Activated naive CD4-positive, alpha-beta T cell treated with anti-CD3 and anti-CD28 coated beads for 36 hours (primary cell): ENCODE measurements around the gene ATP6AP2. TPM values are rescaled to one million over a fixed set of nuclear protein-coding genes. Genes with fewer than 3 reads are reported as not detected.
"Not testable (repeated sequence)": the region's sequence is repeated elsewhere in the genome, so short reads cannot be mapped to it uniquely, and the experiment has no call there.

ENCODE experiments used
- CTCF ChIA-PET: fragments of 350-600 bp; sonication (Branson Sonifier 250); formaldehyde crosslinking; loops from one replicate; lab custom pipeline; 2021; ENCODE audit warnings: antibody characterized with exemption; lab: Charles Lee
- DNase-seq: peaks from one replicate; pipeline ENCODE4 v3.0.0-alpha.2; 2020
- H3K27ac Mint-ChIP-seq: one replicate; pipeline ENCODE4 v1.8.0; 2021; ENCODE audit warnings: mild to moderate bottlenecking, mixed read lengths
- H3K27me3 Mint-ChIP-seq: one replicate; pipeline ENCODE4 v1.8.0; 2021; ENCODE audit warnings: low read depth, mixed read lengths
- H3K36me3 Mint-ChIP-seq: one replicate; pipeline ENCODE4 v1.8.0; 2021; ENCODE audit warnings: low read depth, mixed read lengths
- H3K4me1 Mint-ChIP-seq: one replicate; pipeline ENCODE4 v1.8.0; 2021; ENCODE audit warnings: low read depth, mixed read lengths
- H3K4me3 Mint-ChIP-seq: one replicate; pipeline ENCODE4 v1.8.0; 2021; ENCODE audit warnings: mild to moderate bottlenecking, moderate library complexity, mixed read lengths
- H3K9me3 Mint-ChIP-seq: one replicate; pipeline ENCODE4 v1.8.0; 2021; ENCODE audit warnings: mixed read lengths
- intact Hi-C: fragments of 100-400 bp; cut with micrococcal nuclease; formaldehyde crosslinking; loops from one replicate; pipeline ENCODE4 v1.15.1; 2023
- total RNA-seq, 2 experiments: library from RNA; stranded (reverse); gene quantifications; one replicate each; pipeline ENCODE4 v1.2.3, GENCODE V29; 2021

Gene ATP6AP2
- total RNA-seq, 2 experiments from 2014 or later: 47.4 to 53.9 TPM

DNA sequence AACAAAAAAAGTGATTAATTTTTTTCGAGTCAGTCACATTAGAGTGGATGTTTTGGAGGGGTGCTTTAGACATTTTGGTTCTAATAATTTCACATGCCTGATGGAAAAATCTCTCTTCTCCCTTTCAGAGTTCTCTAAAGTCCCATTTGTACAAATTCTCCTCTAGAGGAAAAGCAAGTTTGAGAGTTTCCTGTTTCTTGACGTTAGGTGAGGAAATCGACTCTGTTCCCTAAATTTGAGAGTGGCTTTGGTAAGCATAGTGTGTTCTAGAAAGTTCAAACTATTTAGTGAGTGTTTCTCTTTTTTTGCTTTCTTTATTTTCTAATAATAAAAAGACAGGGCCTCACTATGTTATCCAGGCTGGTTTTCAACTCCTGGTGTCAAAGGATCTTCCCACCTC is 1.6 kb upstream of the ATP6AP2 start:
- H3K27ac Mint-ChIP-seq: no peak overlapping the region
- no peak overlapping the region for H3K4me3 Mint-ChIP-seq
- no peak for DNase-seq
- intact Hi-C loops: no loop called here
- CTCF ChIA-PET: no interaction called here
- peaks cover 23% of the 10 kb centered on the region for H3K4me1 Mint-ChIP-seq
- no peaks in the 10 kb centered on the region for H3K27me3 Mint-ChIP-seq
- H3K9me3 Mint-ChIP-seq: no peaks in the 10 kb centered on the region
- H3K36me3 Mint-ChIP-seq: no peaks in the 10 kb centered on the region

DNA sequence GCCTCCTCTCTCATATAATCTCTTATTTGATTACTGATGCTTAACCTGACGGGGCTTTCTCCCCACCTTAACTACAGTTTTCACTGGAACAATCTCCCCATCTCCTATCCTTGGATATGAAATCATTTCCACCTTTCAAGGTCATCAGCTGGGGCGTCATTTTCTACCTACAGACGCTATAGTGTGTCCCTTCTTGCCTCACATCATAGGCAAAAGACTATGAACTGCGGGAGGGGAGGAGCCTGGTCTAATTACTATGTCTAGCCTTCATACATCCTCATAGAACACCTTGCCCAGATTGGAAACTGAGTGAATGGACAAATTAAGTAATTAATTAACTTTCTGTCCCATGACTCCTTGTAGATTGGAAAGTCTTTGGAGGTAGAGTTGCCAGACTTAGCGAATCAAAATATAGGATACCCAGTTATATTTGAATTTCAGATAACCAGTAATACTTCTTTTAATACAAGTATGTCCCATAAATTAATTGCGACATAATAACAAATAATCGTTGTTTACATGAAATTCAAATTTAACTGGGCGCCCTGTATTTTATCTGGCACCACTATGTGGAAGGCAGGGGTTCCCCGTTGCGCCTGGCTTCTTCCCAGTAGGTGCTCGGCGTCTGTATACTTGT is 752 bp upstream of the ATP6AP2 start:
- intact Hi-C loops: loop anchor here (1.0 to 10.0 kb wide), 8 partner anchors 9 to 755 kb away; partner anchors contain the start of genes CXorf38, DDX3X and USP9X
- H3K4me3 Mint-ChIP-seq: peak overlapping the region; percentile 83
- CTCF ChIA-PET: interaction anchor here (0.9 to 1.4 kb wide), 2 partner anchors 14 to 36 kb away, joined by 3 to 10 read pairs; no protein-coding TSS in a partner anchor
- no peaks in the 10 kb centered on the region for H3K36me3 Mint-ChIP-seq
- H3K9me3 Mint-ChIP-seq: no peaks in the 10 kb centered on the region
- no peak for DNase-seq
- H3K27ac Mint-ChIP-seq: peak overlapping the region; percentile 85
- no peaks in the 10 kb centered on the region for H3K27me3 Mint-ChIP-seq
- peaks cover 23% of the 10 kb centered on the region for H3K4me1 Mint-ChIP-seq

DNA sequence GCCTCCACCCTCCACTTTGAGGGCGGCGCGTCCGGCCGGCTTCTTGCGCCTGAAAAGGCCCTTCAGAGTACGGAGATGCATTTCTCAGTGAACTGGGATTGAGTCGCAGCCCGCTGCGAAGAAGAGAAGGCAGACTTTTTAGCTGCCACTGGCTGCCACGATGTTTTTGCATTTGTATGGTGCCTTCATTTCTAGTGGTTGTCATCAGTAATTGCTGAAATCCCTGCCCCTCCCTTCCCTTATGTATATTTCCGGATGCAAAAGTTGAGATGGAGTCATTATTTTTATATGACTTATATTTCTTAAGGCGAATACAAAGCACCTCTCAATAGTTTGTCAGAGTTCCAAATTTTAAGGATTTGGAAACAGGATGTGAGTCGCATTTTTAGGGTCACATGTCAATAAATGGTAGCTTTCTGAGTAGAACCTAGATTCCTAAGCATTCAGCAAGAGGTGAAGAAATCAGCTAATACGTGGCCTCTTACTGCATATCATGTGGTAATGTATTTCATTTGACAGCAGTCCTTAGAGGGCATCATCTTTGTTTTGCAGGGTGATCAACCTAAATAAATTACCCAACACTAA is 658 bp downstream of the ATP6AP2 start:
- DNase-seq: peak; percentile 21
- CTCF ChIA-PET: interaction anchor here (1.0 to 1.4 kb wide), 3 partner anchors 13 to 43 kb away, joined by 3 read pairs; no protein-coding TSS in a partner anchor
- H3K27me3 Mint-ChIP-seq: no peaks in the 10 kb centered on the region
- peak overlapping the region; percentile 69 for H3K27ac Mint-ChIP-seq
- intact Hi-C loops: loop anchor here (2.0 to 10.0 kb wide), 4 partner anchors 155 to 753 kb away; partner anchors contain the start of gene DDX3X
- H3K36me3 Mint-ChIP-seq: no peaks in the 10 kb centered on the region
- peaks cover 32% of the 10 kb centered on the region for H3K4me1 Mint-ChIP-seq
- H3K4me3 Mint-ChIP-seq: peak overlapping the region; percentile 83
- H3K9me3 Mint-ChIP-seq: no peaks in the 10 kb centered on the region

- intact Hi-C loops: loop anchor here (10.0 kb wide), 2 partner anchors 293 to 533 kb away; no protein-coding TSS in a partner anchor
- H3K4me1 Mint-ChIP-seq: peaks cover 34% of the 10 kb centered on the region
- not testable (repeated sequence) for H3K9me3 Mint-ChIP-seq, H3K27me3 Mint-ChIP-seq, H3K36me3 Mint-ChIP-seq, H3K27ac Mint-ChIP-seq, DNase-seq
- CTCF ChIA-PET: interaction anchor here (1.0 kb wide), 1 partner anchor 38 kb away, joined by 3 read pairs; no protein-coding TSS in a partner anchor
- peak overlapping the region; percentile 83 for H3K4me3 Mint-ChIP-seq
Observed at GRCh38 chrX:40582178-40582577, 1.4 kb downstream of the ATP6AP2 start.

DNA sequence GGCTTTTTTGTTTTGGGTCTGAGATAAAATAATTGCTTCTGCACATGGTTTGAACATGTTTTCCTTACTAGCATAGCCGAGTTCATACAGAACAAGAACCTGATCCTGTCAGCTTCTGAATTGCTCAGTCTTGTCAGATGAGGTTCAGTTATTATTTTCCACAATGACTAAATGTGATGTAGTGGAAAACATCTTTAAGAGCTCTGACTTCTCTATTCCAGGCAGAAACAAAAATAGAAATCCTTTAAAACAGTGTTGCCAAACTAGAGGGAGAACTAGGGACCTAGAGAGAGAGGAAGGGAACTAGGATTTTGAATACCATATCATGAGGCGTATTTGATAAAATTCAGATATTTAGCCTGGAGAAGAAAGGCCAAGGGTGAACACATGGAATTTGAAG is 2.0 kb downstream of the ATP6AP2 start:
- intact Hi-C loops: loop anchor here (10.0 kb wide), 2 partner anchors 292 to 532 kb away; no protein-coding TSS in a partner anchor
- H3K4me1 Mint-ChIP-seq: peaks cover 40% of the 10 kb centered on the region
- H3K4me3 Mint-ChIP-seq: no peak overlapping the region
- CTCF ChIA-PET: no interaction called here
- H3K27ac Mint-ChIP-seq: no peak overlapping the region
- H3K27me3 Mint-ChIP-seq: no peaks in the 10 kb centered on the region
- no peaks in the 10 kb centered on the region for H3K36me3 Mint-ChIP-seq
- DNase-seq: no peak
- no peaks in the 10 kb centered on the region for H3K9me3 Mint-ChIP-seq

GRCh38 chrX:40587623-40588022 is 6.9 kb downstream of the ATP6AP2 start:
- CTCF ChIA-PET: interaction anchor here (0.7 to 1.1 kb wide), 2 partner anchors 14 to 207 kb away, joined by 3 read pairs; no protein-coding TSS in a partner anchor
- not testable (repeated sequence) for H3K27me3 Mint-ChIP-seq, H3K9me3 Mint-ChIP-seq, DNase-seq, H3K36me3 Mint-ChIP-seq, H3K4me3 Mint-ChIP-seq, H3K27ac Mint-ChIP-seq
- H3K4me1 Mint-ChIP-seq: peaks cover 50% of the 10 kb centered on the region
- intact Hi-C loops: loop anchor here (10.0 kb wide), 2 partner anchors 287 to 527 kb away; no protein-coding TSS in a partner anchor

- intact Hi-C loops: loop anchor here (1.0 to 10.0 kb wide), 4 partner anchors 9 to 525 kb away; partner anchors contain the start of gene ATP6AP2
- H3K4me1 Mint-ChIP-seq: peaks cover 45% of the 10 kb centered on the region
- H3K27me3 Mint-ChIP-seq, H3K4me3 Mint-ChIP-seq, H3K9me3 Mint-ChIP-seq: not testable (repeated sequence)
- H3K36me3 Mint-ChIP-seq: peaks cover 11% of the 10 kb centered on the region
- peak; percentile 41 for DNase-seq
- H3K27ac Mint-ChIP-seq: peak overlapping the region; percentile 61
- CTCF ChIA-PET: interaction anchor here (0.6 to 0.8 kb wide), 2 partner anchors 20 to 50 kb away, joined by 3 to 4 read pairs; no protein-coding TSS in a partner anchor
Observed at GRCh38 chrX:40589616-40590321, 9.0 kb downstream of the ATP6AP2 start.

DNA sequence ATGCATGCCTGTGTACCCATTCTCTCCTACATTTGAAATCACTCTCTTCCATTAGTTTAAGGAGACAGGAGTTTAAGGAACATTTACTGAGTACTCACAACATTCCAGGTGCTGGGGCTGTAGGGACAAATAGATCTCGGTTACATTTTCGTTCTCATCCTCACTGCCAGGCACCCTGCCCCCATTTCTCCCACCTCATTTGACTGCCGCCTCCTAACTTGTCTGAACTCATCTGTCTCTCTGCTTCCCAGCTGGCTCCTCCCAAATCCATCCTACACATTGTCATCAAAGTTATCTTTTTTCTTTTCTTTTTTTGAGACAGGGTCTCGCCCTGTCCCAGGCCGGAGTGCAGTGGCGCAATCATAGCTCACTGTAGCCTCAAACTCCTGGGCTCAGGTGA is 22.7 kb downstream of the ATP6AP2 start:
- H3K4me1 Mint-ChIP-seq: no peaks in the 10 kb centered on the region
- no peak for DNase-seq
- intact Hi-C loops: no loop called here
- no peak overlapping the region for H3K4me3 Mint-ChIP-seq
- H3K27me3 Mint-ChIP-seq: no peaks in the 10 kb centered on the region
- H3K9me3 Mint-ChIP-seq: no peaks in the 10 kb centered on the region
- CTCF ChIA-PET: interaction anchor here (0.5 kb wide), 1 partner anchor 190 kb away, joined by 3 read pairs; no protein-coding TSS in a partner anchor
- peak overlapping the region; percentile 61 for H3K27ac Mint-ChIP-seq
- peaks cover 11% of the 10 kb centered on the region for H3K36me3 Mint-ChIP-seq

- CTCF ChIA-PET: no interaction called here
- intact Hi-C loops: no loop called here
- no peaks in the 10 kb centered on the region for H3K27me3 Mint-ChIP-seq
- peaks cover 2% of the 10 kb centered on the region for H3K36me3 Mint-ChIP-seq
- no peak overlapping the region for H3K27ac Mint-ChIP-seq
- no peaks in the 10 kb centered on the region for H3K9me3 Mint-ChIP-seq
- no peak for DNase-seq
- no peaks in the 10 kb centered on the region for H3K4me1 Mint-ChIP-seq
- no peak overlapping the region for H3K4me3 Mint-ChIP-seq
Observed at GRCh38 chrX:40607381-40607780, 26.6 kb downstream of the ATP6AP2 start.

GRCh38 chrX:40612511-40612910 is 31.7 kb downstream of the ATP6AP2 start:
- Mint-ChIP-seq H3K4me1 (no peaks in the 10 kb centered on the region), H3K36me3 (no peaks in the 10 kb centered on the region), H3K27me3 (no peaks in the 10 kb centered on the region), H3K4me3 (no peak overlapping the region), H3K27ac (no peak overlapping the region), H3K9me3 (no peaks in the 10 kb centered on the region)
- DNase-seq: no peak
- CTCF ChIA-PET: interaction anchor here (0.6 kb wide), 1 partner anchor 225 kb away, joined by 3 read pairs; no protein-coding TSS in a partner anchor
- intact Hi-C loops: no loop called here

DNA sequence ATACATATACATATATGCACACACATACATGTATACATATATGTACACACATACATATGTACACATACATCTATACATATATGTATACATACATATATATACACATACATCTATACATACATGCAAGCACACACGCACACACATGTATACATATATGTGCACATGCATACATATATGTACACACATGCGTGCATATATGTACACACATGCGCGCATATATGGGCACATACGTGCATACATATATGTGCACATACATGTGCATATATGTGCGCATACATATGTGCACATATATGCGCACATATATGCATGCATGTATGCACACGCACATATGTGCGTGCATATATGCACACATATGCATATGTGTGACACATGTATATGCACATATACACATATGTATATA is 35.2 kb downstream of the ATP6AP2 start:
- intact Hi-C loops: no loop called here
- no peak overlapping the region for H3K27ac Mint-ChIP-seq

GRCh38 chrX:40617566-40617965 is 36.8 kb downstream of the ATP6AP2 start:
- H3K27ac Mint-ChIP-seq: peak overlapping the region; percentile 41
- no peaks in the 10 kb centered on the region for H3K27me3 Mint-ChIP-seq
- CTCF ChIA-PET: interaction anchor here (0.8 to 1.0 kb wide), 2 partner anchors 32 to 48 kb away, joined by 3 to 4 read pairs; no protein-coding TSS in a partner anchor

More for the DNA sequence above, 35.2 kb downstream of the ATP6AP2 start:
- CTCF ChIA-PET: no interaction called here
- Mint-ChIP-seq H3K36me3 (no peaks in the 10 kb centered on the region), H3K9me3 (no peaks in the 10 kb centered on the region), H3K4me1 (no peaks in the 10 kb centered on the region), H3K27me3 (no peaks in the 10 kb centered on the region), H3K4me3 (no peak overlapping the region)
- DNase-seq: no peak

More at GRCh38 chrX:40617566-40617965, 36.8 kb downstream of the ATP6AP2 start:
- no peak for DNase-seq
- no peaks in the 10 kb centered on the region for H3K36me3 Mint-ChIP-seq
- no peak overlapping the region for H3K4me3 Mint-ChIP-seq
- no peaks in the 10 kb centered on the region for H3K4me1 Mint-ChIP-seq
- no peaks in the 10 kb centered on the region for H3K9me3 Mint-ChIP-seq
- intact Hi-C loops: no loop called here
